Spleen (tissue), 7 donors: ENCODE data around the gene CNST.

Source experiments
- CTCF ChIP-seq, 11 experiments: fragments of 200-600 bp in 7 of 11; fragments of 450-650 bp in 4 of 11; sonication (generic) in 4 of 11; IDR thresholded peaks in 8 of 11; conservative IDR thresholded peaks in 3 of 11; 1 replicate in 7 of 11; 2 replicates in 4 of 11; pipeline versions ENCODE4 v1.4.0 to v1.8.0; 2016 to 2021; ENCODE audit warnings: antibody characterized with exemption in 11 of 11, inconsistent platforms in 4 of 11, mild to moderate bottlenecking in 1 of 11
- POLR2A ChIP-seq, 3 donors: fragments of 450-650 bp; IDR thresholded peaks; one replicate each; pipeline ENCODE4 v1.5.1; 2017; ENCODE audit warnings: antibody characterized with exemption in 3 of 3, mild to moderate bottlenecking in 1 of 3
- donor health status: DM: no; HTN: no; CAD: no; lungs with moderate emphysema.
- donor health status: DM: no; HTN: no; CAD: no.
- donor health status: DM: no; HTN: no; CAD: no.

- no peak for TF ChIP-seq CTCF (IDR thresholded peaks at IDR 0.05 in 8 of 11, conservative IDR thresholded peaks at IDR 0.05 in 3 of 11)
- TF ChIP-seq POLR2A (IDR thresholded peaks at IDR 0.05): no peak
These were observed 125.6 kb downstream of the CNST start for GRCh38 chr1:246691622-246692495.
